K562 (cell line): ENCODE results near the gene TBX19. TPM values are rescaled to one million over a fixed set of nuclear protein-coding genes. Genes with fewer than 3 reads are reported as not detected.

Source experiments
- ATAC-seq: fragments of 200-7000 bp; cut with Tn5 transposase; 3 replicates; pipeline ENCODE4 v1.9.1; 2020; ENCODE audit warnings: moderate library complexity
- BruUV-seq: library from RNA; stranded (reverse); fragments of 400-500 nt; replicated peaks from 2 replicates; lab custom pipeline; 2021; lab: Mats Ljungman, UMichigan
- CTCF ChIA-PET: fragments of 300-600 bp; formaldehyde crosslinking; extraction: SDS; loops from one replicate; lab custom pipeline; 2021; ENCODE audit warnings: low intra/inter-chr PET ratio; lab: Yijun Ruan, JAX
- POLR2A ChIA-PET: fragments of 300-600, 350-650 bp; sonication (Branson Sonifier 250); formaldehyde crosslinking; extraction: SDS; loops from one replicate; lab custom pipeline; 2021; ENCODE audit warnings: antibody characterized with exemption, inconsistent platforms; lab: Yijun Ruan, JAX
- DNase-seq, 4 experiments: peaks; one replicate each; pipeline versions ENCODE4 v3.0.0 to v3.0.0-alpha.2; 2011 to 2018; ENCODE audit warnings: low spot score in 3 of 4, mixed read lengths in 3 of 4; ENCODE audit errors: extremely low read depth in 1 of 4
- FAIRE-seq: peaks from 2 replicates; lab custom pipeline; 2011; peaks lifted over from hg19 to GRCh38; lab: Jason Lieb, UNC
- H2AFZ ChIP-seq: 2 replicates; pipeline ENCODE4 v1.6.0; 2011; ENCODE audit warnings: low read depth, low read length, control low read depth, inconsistent platforms
- H3K27ac ChIP-seq: fragments of 200-600 bp; 3 replicates; pipeline ENCODE4 v1.8.0; 2011; ENCODE audit warnings: low read depth, mild to moderate bottlenecking, control low read depth, inconsistent platforms, low read length, moderate library complexity, mixed read lengths; ENCODE audit errors: extremely low read depth
- H3K27me3 ChIP-seq, 2 experiments: fragments of 300-600 bp in 1 of 2; 2 replicates in 1 of 2; 3 replicates in 1 of 2; pipeline versions ENCODE4 v1.6.0 to v1.8.0; 2011; ENCODE audit warnings: inconsistent platforms in 2 of 2, low read length in 2 of 2, mild to moderate bottlenecking in 1 of 2, mixed read lengths in 1 of 2, moderate library complexity in 1 of 2; ENCODE audit not compliant: control insufficient read depth in 2 of 2, insufficient read depth in 2 of 2
- H3K36me3 ChIP-seq: fragments of 300-600 bp; 3 replicates; pipeline ENCODE4 v1.8.0; 2011; ENCODE audit warnings: mild to moderate bottlenecking, low read length, inconsistent platforms; ENCODE audit not compliant: control insufficient read depth, insufficient read depth
- H3K4me1 ChIP-seq, 2 experiments: fragments of 200-600 bp in 1 of 2; replicated peaks in 1 of 2; 2 replicates in 1 of 2; 3 replicates in 1 of 2; pipeline versions ENCODE4 v1.5.1 to v1.8.0; 2011; ENCODE audit warnings: inconsistent platforms in 2 of 2, low read length in 2 of 2, mild to moderate bottlenecking in 1 of 2, mixed read lengths in 1 of 2, moderate library complexity in 1 of 2; ENCODE audit not compliant: control insufficient read depth in 2 of 2, insufficient read depth in 2 of 2
- H3K4me2 ChIP-seq: 2 replicates; pipeline ENCODE4 v1.6.1; 2011; ENCODE audit warnings: low read length, control low read depth, inconsistent platforms, mixed read lengths; ENCODE audit not compliant: insufficient read depth
- H3K4me3 ChIP-seq: fragments of 200-600 bp; sonication (generic), shearing (Covaris generic); 2 replicates; pipeline ENCODE4 v1.5.1; 2016; ENCODE audit warnings: control low read depth, inconsistent platforms
- H3K79me2 ChIP-seq: fragments of 200-600 bp; 3 replicates; pipeline ENCODE4 v1.8.0; 2011; ENCODE audit warnings: low read length, inconsistent platforms; ENCODE audit not compliant: control insufficient read depth, insufficient read depth
- H3K9ac ChIP-seq, 2 experiments: 2 replicates each; pipeline versions ENCODE4 v1.6.0 to v1.6.1; 2011; ENCODE audit warnings: low read depth in 2 of 2, low read length in 2 of 2, control low read depth in 1 of 2, inconsistent platforms in 1 of 2, mild to moderate bottlenecking in 1 of 2, mixed read lengths in 1 of 2; ENCODE audit not compliant: insufficient read depth in 1 of 2
- H3K9me1 ChIP-seq: one replicate; pipeline ENCODE4 v1.6.0; 2011; ENCODE audit warnings: inconsistent platforms, mild to moderate bottlenecking, low read length, moderate library complexity; ENCODE audit not compliant: control insufficient read depth, insufficient read depth
- H3K9me3 ChIP-seq: replicated peaks from 2 replicates; pipeline ENCODE4 v1.5.1; 2011; ENCODE audit warnings: low read depth, low read length, inconsistent platforms; ENCODE audit not compliant: control insufficient read depth, insufficient read depth
- H4K20me1 ChIP-seq: replicated peaks from 2 replicates; pipeline ENCODE4 v1.6.1; 2011; ENCODE audit warnings: low read length, inconsistent platforms, mixed read lengths; ENCODE audit not compliant: control insufficient read depth, insufficient read depth
- ZNF79 ChIP-seq: fragments of 250-450 bp; sonication (Bioruptor Pico); IDR thresholded peaks from 2 replicates; pipeline ENCODE4 v1.4.0; 2020; ENCODE audit warnings: low read depth, mild to moderate bottlenecking, moderate library complexity
- WGBS: fragments of 100-300 bp; shearing (Covaris generic); methylation state at CpG from one replicate; pipeline ENCODE4 v1.1.6; 2016; ENCODE audit warnings: low coverage, mixed read lengths; ENCODE audit not compliant: insufficient coverage; ENCODE audit errors: missing lambda C conversion rate; 5-methylcytosine and 5-hydroxymethylcytosine counted together
- in situ Hi-C: fragments of 300-500 bp; cut with MboI; formaldehyde crosslinking; loops from 4 replicates; pipeline ENCODE4 v1.15.0; 2018; ENCODE audit warnings: inconsistent platforms, mixed read lengths
- intact Hi-C: fragments of 100-400 bp; cut with micrococcal nuclease; formaldehyde crosslinking; loops from 2 replicates; pipeline ENCODE4 v1.14.2; 2022
- polyA plus RNA-seq, 8 experiments: library from polyadenylated mRNA; depleted of rRNA in 4 of 8; stranded (reverse) in 5 of 8; unstranded in 3 of 8; fragments of >200 nt; fragmentation: Nextera tagmentation in 2 of 8; fragmentation: Illumina TruSeq in 1 of 8; extraction: Ambion mirVana in 2 of 8; extraction: Trizol in 1 of 8; gene quantifications; 2 replicates each; pipeline versions ENCODE4 v1.2.1 to v1.2.3, GENCODE V29; 2011 to 2014; ENCODE audit warnings: inconsistent platforms in 1 of 8, missing spikeins in 1 of 8
- total RNA-seq, 7 experiments: library from RNA; depleted of rRNA in 6 of 7; stranded (reverse); fragments of >200 nt in 6 of 7; fragmentation: Illumina TruSeq in 2 of 7; extraction: Trizol in 2 of 7; gene quantifications; 2 replicates each; pipeline versions ENCODE4 v1.2.1 to v1.2.3, GENCODE V29; 2011 to 2021; ENCODE audit warnings: low replicate concordance in 1 of 7
- TF ChIP-seq, protein P1 (sequence below): fragments of 250-450 bp; sonication (Bioruptor Pico); IDR thresholded peaks from 2 replicates; pipeline ENCODE4 v1.5.0; 2021
- TF ChIP-seq, protein P2 (sequence below): fragments of 450-650 bp; IDR thresholded peaks from 2 replicates; pipeline ENCODE4 v1.6.1; 2016; ENCODE audit warnings: mild to moderate bottlenecking, moderate library complexity

Gene TBX19
- total and polyA plus RNA-seq, 9 of the 15 experiments (the other 6 are each of a cell fraction or from before 2014, with no cell fraction given), result 0.32 to 3.1 (median 0.95) TPM

DNA sequence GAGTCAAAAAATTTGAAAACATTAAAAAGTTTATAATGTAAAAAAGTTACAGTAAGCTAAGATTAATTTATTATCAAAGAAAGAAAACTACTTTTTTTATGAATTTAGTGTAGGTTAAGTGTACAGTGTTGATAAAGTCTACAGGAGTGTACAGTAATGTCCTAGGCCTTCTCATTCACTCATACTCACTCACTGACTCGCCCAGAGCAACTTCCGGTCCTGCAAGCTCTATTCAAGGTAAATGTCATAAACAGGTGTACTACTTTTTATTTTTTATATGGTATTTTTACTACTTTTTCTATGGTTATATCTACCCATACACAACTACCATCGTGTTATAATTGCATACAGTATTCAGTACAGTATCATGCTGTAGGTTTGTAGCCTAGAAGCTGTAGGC, 49.6 kb downstream of the TBX19 start:
- ATAC-seq (no peak; the same call in 2 of the 3 replicates), DNase-seq (no peak), FAIRE-seq (no peak)
- H3K27ac ChIP-seq, result no peak overlapping the region
- H3K9me1 ChIP-seq, result no peaks in the 10 kb centered on the region
- H3K9me3 ChIP-seq, result no peaks in the 10 kb centered on the region
- in situ Hi-C loops, result no loop called here
- no peaks in the 10 kb centered on the region for H3K27me3 ChIP-seq
- H3K36me3 ChIP-seq, result no peaks in the 10 kb centered on the region
- no peak overlapping the region for H3K4me2 ChIP-seq
- no peak overlapping the region for H3K9ac ChIP-seq
- no TSS peak for BruUV-seq
- H3K4me1 ChIP-seq, result no peaks in the 10 kb centered on the region
- H2AFZ ChIP-seq, result peak overlapping the region; percentile 20; the same call in 1 of the 2 replicates
- no peaks in the 10 kb centered on the region for H4K20me1 ChIP-seq
- no peaks in the 10 kb centered on the region for H3K79me2 ChIP-seq
- POLR2A ChIA-PET, result interaction anchor here (0.6 to 1.1 kb wide), 3 partner anchors 9 to 109 kb away, joined by 3 to 4 read pairs (median 3); no protein-coding TSS in a partner anchor
- intact Hi-C loops, result no loop called here
- H3K4me3 ChIP-seq, result no peak overlapping the region
- no peak for TF ChIP-seq ZNF79
- TF ChIP-seq, all 486 proteins: peak for 0
- CTCF ChIA-PET, result no interaction called here
- whole genome bisulfite sequencing, result 59% methylated on average over 3 of the region's 3 CpGs

DNA sequence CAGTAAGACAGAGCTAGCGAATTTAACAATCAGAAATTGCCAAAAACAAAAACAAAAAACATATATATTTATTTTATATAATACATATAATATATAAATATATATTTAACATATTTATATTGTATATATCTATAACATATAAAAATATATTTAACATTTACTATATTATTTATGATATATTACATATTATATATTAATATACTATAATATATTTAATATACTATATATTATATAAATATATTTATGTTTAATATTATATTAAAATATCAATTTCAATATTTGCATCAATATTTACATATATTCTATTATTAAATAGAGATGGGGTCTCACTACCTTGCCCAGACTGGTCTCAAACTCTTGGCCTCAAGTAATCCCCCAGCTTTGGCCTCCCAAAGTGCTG, 50.9 kb downstream of the TBX19 start:
- no peaks in the 10 kb centered on the region for H3K9me1 ChIP-seq
- WGBS, result 40% methylated on average over 1 of the region's 1 CpG
- no peak overlapping the region for H2AFZ ChIP-seq
- H3K27me3 ChIP-seq, result no peaks in the 10 kb centered on the region
- no TSS peak for BruUV-seq
- no peak overlapping the region for H3K27ac ChIP-seq
- H3K9ac ChIP-seq, result no peak overlapping the region
- H3K36me3 ChIP-seq, result no peaks in the 10 kb centered on the region
- no peaks in the 10 kb centered on the region for H3K4me1 ChIP-seq
- H3K4me3 ChIP-seq, result no peak overlapping the region
- in situ Hi-C loops, result no loop called here
- H4K20me1 ChIP-seq, result no peaks in the 10 kb centered on the region
- DNase-seq (no peak), FAIRE-seq (no peak), ATAC-seq (no peak)
- CTCF ChIA-PET, result no interaction called here
- intact Hi-C loops, result no loop called here
- H3K4me2 ChIP-seq, result no peak overlapping the region
- H3K79me2 ChIP-seq, result no peaks in the 10 kb centered on the region
- POLR2A ChIA-PET, result no interaction called here
- no peaks in the 10 kb centered on the region for H3K9me3 ChIP-seq
- TF ChIP-seq, protein P1, sequence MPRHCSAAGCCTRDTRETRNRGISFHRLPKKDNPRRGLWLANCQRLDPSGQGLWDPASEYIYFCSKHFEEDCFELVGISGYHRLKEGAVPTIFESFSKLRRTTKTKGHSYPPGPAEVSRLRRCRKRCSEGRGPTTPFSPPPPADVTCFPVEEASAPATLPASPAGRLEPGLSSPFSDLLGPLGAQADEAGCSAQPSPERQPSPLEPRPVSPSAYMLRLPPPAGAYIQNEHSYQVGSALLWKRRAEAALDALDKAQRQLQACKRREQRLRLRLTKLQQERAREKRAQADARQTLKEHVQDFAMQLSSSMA (CRISPR knock-in tag), result no peak
- TF ChIP-seq, protein P2, sequence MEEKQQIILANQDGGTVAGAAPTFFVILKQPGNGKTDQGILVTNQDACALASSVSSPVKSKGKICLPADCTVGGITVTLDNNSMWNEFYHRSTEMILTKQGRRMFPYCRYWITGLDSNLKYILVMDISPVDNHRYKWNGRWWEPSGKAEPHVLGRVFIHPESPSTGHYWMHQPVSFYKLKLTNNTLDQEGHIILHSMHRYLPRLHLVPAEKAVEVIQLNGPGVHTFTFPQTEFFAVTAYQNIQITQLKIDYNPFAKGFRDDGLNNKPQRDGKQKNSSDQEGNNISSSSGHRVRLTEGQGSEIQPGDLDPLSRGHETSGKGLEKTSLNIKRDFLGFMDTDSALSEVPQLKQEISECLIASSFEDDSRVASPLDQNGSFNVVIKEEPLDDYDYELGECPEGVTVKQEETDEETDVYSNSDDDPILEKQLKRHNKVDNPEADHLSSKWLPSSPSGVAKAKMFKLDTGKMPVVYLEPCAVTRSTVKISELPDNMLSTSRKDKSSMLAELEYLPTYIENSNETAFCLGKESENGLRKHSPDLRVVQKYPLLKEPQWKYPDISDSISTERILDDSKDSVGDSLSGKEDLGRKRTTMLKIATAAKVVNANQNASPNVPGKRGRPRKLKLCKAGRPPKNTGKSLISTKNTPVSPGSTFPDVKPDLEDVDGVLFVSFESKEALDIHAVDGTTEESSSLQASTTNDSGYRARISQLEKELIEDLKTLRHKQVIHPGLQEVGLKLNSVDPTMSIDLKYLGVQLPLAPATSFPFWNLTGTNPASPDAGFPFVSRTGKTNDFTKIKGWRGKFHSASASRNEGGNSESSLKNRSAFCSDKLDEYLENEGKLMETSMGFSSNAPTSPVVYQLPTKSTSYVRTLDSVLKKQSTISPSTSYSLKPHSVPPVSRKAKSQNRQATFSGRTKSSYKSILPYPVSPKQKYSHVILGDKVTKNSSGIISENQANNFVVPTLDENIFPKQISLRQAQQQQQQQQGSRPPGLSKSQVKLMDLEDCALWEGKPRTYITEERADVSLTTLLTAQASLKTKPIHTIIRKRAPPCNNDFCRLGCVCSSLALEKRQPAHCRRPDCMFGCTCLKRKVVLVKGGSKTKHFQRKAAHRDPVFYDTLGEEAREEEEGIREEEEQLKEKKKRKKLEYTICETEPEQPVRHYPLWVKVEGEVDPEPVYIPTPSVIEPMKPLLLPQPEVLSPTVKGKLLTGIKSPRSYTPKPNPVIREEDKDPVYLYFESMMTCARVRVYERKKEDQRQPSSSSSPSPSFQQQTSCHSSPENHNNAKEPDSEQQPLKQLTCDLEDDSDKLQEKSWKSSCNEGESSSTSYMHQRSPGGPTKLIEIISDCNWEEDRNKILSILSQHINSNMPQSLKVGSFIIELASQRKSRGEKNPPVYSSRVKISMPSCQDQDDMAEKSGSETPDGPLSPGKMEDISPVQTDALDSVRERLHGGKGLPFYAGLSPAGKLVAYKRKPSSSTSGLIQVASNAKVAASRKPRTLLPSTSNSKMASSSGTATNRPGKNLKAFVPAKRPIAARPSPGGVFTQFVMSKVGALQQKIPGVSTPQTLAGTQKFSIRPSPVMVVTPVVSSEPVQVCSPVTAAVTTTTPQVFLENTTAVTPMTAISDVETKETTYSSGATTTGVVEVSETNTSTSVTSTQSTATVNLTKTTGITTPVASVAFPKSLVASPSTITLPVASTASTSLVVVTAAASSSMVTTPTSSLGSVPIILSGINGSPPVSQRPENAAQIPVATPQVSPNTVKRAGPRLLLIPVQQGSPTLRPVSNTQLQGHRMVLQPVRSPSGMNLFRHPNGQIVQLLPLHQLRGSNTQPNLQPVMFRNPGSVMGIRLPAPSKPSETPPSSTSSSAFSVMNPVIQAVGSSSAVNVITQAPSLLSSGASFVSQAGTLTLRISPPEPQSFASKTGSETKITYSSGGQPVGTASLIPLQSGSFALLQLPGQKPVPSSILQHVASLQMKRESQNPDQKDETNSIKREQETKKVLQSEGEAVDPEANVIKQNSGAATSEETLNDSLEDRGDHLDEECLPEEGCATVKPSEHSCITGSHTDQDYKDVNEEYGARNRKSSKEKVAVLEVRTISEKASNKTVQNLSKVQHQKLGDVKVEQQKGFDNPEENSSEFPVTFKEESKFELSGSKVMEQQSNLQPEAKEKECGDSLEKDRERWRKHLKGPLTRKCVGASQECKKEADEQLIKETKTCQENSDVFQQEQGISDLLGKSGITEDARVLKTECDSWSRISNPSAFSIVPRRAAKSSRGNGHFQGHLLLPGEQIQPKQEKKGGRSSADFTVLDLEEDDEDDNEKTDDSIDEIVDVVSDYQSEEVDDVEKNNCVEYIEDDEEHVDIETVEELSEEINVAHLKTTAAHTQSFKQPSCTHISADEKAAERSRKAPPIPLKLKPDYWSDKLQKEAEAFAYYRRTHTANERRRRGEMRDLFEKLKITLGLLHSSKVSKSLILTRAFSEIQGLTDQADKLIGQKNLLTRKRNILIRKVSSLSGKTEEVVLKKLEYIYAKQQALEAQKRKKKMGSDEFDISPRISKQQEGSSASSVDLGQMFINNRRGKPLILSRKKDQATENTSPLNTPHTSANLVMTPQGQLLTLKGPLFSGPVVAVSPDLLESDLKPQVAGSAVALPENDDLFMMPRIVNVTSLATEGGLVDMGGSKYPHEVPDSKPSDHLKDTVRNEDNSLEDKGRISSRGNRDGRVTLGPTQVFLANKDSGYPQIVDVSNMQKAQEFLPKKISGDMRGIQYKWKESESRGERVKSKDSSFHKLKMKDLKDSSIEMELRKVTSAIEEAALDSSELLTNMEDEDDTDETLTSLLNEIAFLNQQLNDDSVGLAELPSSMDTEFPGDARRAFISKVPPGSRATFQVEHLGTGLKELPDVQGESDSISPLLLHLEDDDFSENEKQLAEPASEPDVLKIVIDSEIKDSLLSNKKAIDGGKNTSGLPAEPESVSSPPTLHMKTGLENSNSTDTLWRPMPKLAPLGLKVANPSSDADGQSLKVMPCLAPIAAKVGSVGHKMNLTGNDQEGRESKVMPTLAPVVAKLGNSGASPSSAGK, result no peak
